Myometrial cell (primary cell): ENCODE measurements around the gene CLEC2A. TPM values are rescaled to one million over a fixed set of nuclear protein-coding genes. Genes with fewer than 3 reads are reported as not detected.

Experiments used
- total RNA-seq: library from RNA; depleted of rRNA; stranded (reverse); fragments of >200 nt; gene quantifications from 2 replicates; pipeline ENCODE4 v1.2.3, GENCODE V29; 2015

The CLEC2A gene, protein sequence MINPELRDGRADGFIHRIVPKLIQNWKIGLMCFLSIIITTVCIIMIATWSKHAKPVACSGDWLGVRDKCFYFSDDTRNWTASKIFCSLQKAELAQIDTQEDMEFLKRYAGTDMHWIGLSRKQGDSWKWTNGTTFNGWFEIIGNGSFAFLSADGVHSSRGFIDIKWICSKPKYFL
- not detected in 2 replicates for total RNA-seq

DNA sequence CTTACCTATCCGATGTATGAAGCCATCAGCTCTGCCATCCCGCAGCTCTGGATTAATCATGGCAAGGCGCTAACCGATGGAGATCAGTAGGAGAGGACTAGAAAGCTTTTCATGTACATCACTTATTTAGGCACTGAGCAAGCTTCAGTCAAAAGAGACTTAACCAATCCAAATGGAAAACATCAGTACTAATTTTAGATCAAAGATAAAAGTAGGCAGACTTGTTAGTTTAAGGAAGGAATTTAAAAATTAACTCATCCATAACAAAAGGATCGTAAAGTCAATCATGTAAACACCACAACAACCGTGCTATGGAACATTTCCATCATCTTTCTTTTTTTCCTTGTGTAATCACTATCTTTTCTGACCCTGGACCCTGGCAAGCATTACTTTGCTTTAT, at the start of gene CLEC2A:
Gene CLEC2A, minus strand, starts transcription at position 101 of the 400 bp plus-strand sequence. Its CDS starts 41 bp downstream, at position 60.

DNA sequence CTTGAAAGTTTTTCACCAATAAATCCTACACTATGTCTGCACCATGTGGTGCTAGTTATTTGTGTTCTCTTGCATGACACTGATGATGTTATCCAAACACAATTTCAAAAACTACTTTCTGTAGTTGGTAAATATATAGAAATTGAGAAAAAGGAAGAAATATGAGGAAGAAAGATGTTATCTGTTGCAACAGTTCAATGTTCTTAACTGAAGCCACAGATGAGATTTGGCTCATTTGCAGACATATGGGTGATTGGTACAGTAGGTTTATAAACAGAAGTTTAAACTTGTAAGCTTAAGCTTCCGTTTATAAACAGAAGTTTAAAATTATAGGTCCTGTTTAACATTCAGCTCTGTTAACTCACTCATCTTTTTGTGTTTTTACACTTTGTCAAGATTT, 39.0 kb upstream of the CLEC2A start, which contains the start of gene CLEC12A:
Gene CLEC12A, plus strand, starts transcription at position 229 of the 400 bp plus-strand sequence. CDS start 188 bp downstream, outside the sequence.

DNA sequence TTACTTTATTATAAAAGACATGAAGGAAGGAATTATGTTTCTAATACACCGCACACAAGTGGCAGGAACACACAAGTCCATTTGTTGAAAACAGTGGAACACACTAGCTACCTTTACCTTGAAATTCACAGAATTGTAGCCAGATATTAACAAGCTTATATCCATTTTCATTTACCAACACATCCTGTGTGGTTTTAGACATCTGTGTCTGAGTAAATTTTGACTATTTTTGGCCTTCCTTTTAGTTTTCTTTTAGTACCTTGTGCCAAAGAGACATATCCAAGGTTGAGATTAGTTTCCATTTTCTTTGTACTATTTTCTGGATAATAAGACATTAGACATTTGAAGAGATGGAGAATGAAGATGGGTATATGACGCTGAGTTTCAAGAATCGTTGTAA, 50.9 kb downstream of the CLEC2A start, which contains the start of gene KLRF2:
Gene KLRF2, plus strand, starts transcription at position 244 of the 400 bp plus-strand sequence. Its CDS starts 107 bp downstream, at position 351.

DNA sequence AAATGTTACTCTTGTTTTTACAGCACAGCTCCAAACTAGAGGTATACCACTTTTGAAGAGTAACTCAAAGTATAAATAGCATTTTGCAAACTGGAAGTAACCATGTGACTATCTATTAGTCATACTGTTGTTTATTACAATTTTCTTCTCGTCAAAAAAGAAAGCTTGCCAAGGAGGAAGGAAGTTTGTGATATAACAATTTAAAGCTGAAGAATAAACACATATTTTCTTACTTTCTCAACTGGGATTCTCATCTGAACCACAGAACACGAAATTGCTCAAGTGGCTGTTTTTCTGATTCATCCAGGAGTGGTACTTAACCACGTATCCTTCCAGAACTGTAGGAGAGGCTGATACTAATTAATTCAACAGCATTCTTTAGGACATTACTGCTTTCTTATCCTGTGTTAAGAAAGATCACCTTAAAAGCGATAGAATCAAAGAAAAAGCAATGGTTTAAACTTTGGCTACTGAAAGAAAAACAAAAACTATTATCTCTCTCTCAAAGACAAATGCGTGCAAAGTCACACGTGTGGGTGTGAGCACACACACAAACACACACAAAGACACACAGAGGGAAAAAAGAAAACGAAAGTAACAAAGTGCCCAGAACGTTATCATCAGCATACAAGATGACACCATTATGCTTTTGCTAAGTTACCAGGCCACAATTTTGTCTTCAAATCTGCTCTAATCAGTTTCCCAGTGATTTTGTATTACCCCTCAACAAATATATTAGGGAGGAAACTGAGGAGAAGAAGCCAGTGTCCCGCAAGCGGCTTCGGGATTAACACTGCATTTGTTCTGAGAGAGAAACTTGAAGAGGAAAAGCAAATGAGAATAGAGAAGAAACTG, 62.6 kb downstream of the CLEC2A start, which contains the start of gene CLEC2B:
Gene CLEC2B, minus strand, starts transcription at position 48 of the 855 bp plus-strand sequence.

Other genes with a start within 250 kb of the CLEC2A start
- not detected in 2 replicates for gene CLECL1, start 199.3 kb downstream of the CLEC2A start, total RNA-seq
- 2.3 and 2.6 TPM in 2 replicates for gene CD69, start 171.5 kb downstream of the CLEC2A start, total RNA-seq
- gene KLRF1, start 104.9 kb downstream of the CLEC2A start, total RNA-seq, result 0.35 TPM in 1 of 2 replicates, not detected in the other
- gene CLEC2B, start 63.0 kb downstream of the CLEC2A start, total RNA-seq, result 13.8 and 17.4 TPM in 2 replicates
- not detected in 2 replicates for gene KLRF2, start 50.9 kb downstream of the CLEC2A start, total RNA-seq
- gene CLEC12A, start 39.0 kb upstream of the CLEC2A start, total RNA-seq, result not detected in 2 replicates
- not detected in 2 replicates for gene CLEC1B, start 66.8 kb upstream of the CLEC2A start, total RNA-seq
- gene CLEC12B, start 78.3 kb upstream of the CLEC2A start, total RNA-seq, result not detected in 2 replicates
- gene CLEC9A, start 98.3 kb upstream of the CLEC2A start, total RNA-seq, result not detected in 2 replicates
- gene CLEC1A, start 166.6 kb upstream of the CLEC2A start, total RNA-seq, result not detected in 2 replicates
- gene CLEC7A, start 197.8 kb upstream of the CLEC2A start, total RNA-seq, result not detected in 2 replicates
- 36.9 and 40.1 TPM in 2 replicates for gene OLR1, start 239.8 kb upstream of the CLEC2A start, total RNA-seq
- 10.4 and 17.4 TPM in 2 replicates for gene TMEM52B, start 246.7 kb upstream of the CLEC2A start, total RNA-seq